GM19238 (cell line): ENCODE measurements around the gene PPIF.
A peak's percentile ranks its signal among the peaks of the same experiment; 100 is the strongest.

Experiments
- DNase-seq: peaks from one replicate; pipeline ENCODE4 v3.0.0; 2011; ENCODE audit warnings: low spot score; ENCODE audit not compliant: insufficient read length

Gene PPIF

GRCh38 chr10:79367426-79368189 lies 20.3 kb downstream of the PPIF start:
- DNase-seq: no peak

GRCh38 chr10:79372871-79373270 lies 25.6 kb downstream of the PPIF start:
- no peak for DNase-seq

GRCh38 chr10:79374312-79375191 lies 27.3 kb downstream of the PPIF start:
- peak; percentile 68 for DNase-seq

GRCh38 chr10:79375321-79376077 lies 28.2 kb downstream of the PPIF start:
- DNase-seq: no peak

GRCh38 chr10:79376078-79376628 lies 28.9 kb downstream of the PPIF start:
- no peak for DNase-seq

- no peak for DNase-seq
These were observed 29.7 kb downstream of the PPIF start for GRCh38 chr10:79376751-79377556.

- no peak for DNase-seq
These were observed 30.5 kb downstream of the PPIF start for GRCh38 chr10:79377557-79378382.

- no peak for DNase-seq
These were observed 31.0 kb downstream of the PPIF start for GRCh38 chr10:79378383-79378646.

- no peak for DNase-seq
These were observed 31.6 kb downstream of the PPIF start for GRCh38 chr10:79378647-79379511.

- DNase-seq: no peak
These were observed 32.3 kb downstream of the PPIF start for GRCh38 chr10:79379512-79380124.

- DNase-seq: no peak
These were observed 33.1 kb downstream of the PPIF start for GRCh38 chr10:79380125-79380945.

- no peak for DNase-seq
These were observed 33.9 kb downstream of the PPIF start for GRCh38 chr10:79380946-79381721.

GRCh38 chr10:79381804-79382221 lies 34.5 kb downstream of the PPIF start:
- DNase-seq: no peak

GRCh38 chr10:79382491-79382941 lies 35.2 kb downstream of the PPIF start:
- no peak for DNase-seq

GRCh38 chr10:79383974-79384606 lies 36.8 kb downstream of the PPIF start:
- DNase-seq: no peak

GRCh38 chr10:79384773-79385391 lies 37.6 kb downstream of the PPIF start:
- no peak for DNase-seq
